Natural killer cell (primary cell): ENCODE data around the gene SLC9A7. TPM values are rescaled to one million over a fixed set of nuclear protein-coding genes. Genes with fewer than 3 reads are reported as not detected.
A peak's percentile ranks its signal among the peaks of the same experiment; 100 is the strongest.

Experiments
- ATAC-seq, 3 donors: fragments of 150-1000 bp in 2 of 3; fragments of 200-7000 bp in 1 of 3; cut with Tn5 transposase; 1 replicate in 1 of 3; 2 replicates in 2 of 3; pipeline ENCODE4 v1.10.0; 2021; ENCODE audit warnings: mild to moderate bottlenecking in 2 of 3, moderate library complexity in 2 of 3
- DNase-seq, 2 donors: peaks; one replicate each; pipeline versions ENCODE4 v3.0.0 to v3.0.0-alpha.2; 2013 to 2021; ENCODE audit warnings: mixed read lengths in 1 of 2
- H3K27ac ChIP-seq: one replicate; pipeline ENCODE4 v1.5.1; 2013; ENCODE audit warnings: mild to moderate bottlenecking, low read length
- H3K27me3 ChIP-seq: one replicate; pipeline ENCODE4 v1.6.1; 2013; ENCODE audit warnings: low read length; ENCODE audit not compliant: control insufficient read depth, insufficient read depth
- H3K36me3 ChIP-seq: one replicate; pipeline ENCODE4 v1.6.1; 2013; ENCODE audit warnings: low read length; ENCODE audit not compliant: control insufficient read depth, insufficient read depth
- H3K4me1 ChIP-seq: one replicate; pipeline ENCODE4 v1.6.1; 2013; ENCODE audit warnings: low read length; ENCODE audit not compliant: control insufficient read depth, insufficient read depth
- H3K4me3 ChIP-seq: one replicate; pipeline ENCODE4 v1.5.1; 2013; ENCODE audit warnings: low read length
- H3K9me3 ChIP-seq: one replicate; pipeline ENCODE4 v1.6.1; 2013; ENCODE audit warnings: low read length; ENCODE audit not compliant: control insufficient read depth, insufficient read depth
- H3K27ac Mint-ChIP-seq, 2 donors: one replicate each; pipeline ENCODE4 v1.8.0; 2022; ENCODE audit warnings: mild to moderate bottlenecking in 2 of 2, mixed read lengths in 2 of 2, moderate library complexity in 1 of 2
- H3K27me3 Mint-ChIP-seq, 2 donors: one replicate each; pipeline ENCODE4 v1.8.0; 2022; ENCODE audit warnings: low read depth in 2 of 2, mixed read lengths in 2 of 2
- H3K36me3 Mint-ChIP-seq: one replicate; pipeline ENCODE4 v1.8.0; 2022; ENCODE audit warnings: mixed read lengths
- H3K4me1 Mint-ChIP-seq, 2 donors: one replicate each; pipeline ENCODE4 v1.8.0; 2022; ENCODE audit warnings: mixed read lengths in 2 of 2
- H3K4me3 Mint-ChIP-seq: one replicate; pipeline ENCODE4 v1.8.0; 2022; ENCODE audit warnings: mild to moderate bottlenecking, moderate library complexity, mixed read lengths
- H3K9me3 Mint-ChIP-seq, 2 donors: one replicate each; pipeline ENCODE4 v1.8.0; 2022; ENCODE audit warnings: mixed read lengths in 2 of 2
- CTCF ChIP-seq: fragments of 200-600 bp; IDR thresholded peaks from one replicate; pipeline ENCODE4 v1.8.0; 2022; ENCODE audit warnings: antibody characterized with exemption
- WGBS: methylation state at CpG from one replicate; pipeline ENCODE4 v1.1.7; 2013; ENCODE audit warnings: missing lambda C conversion rate; ENCODE audit not compliant: insufficient coverage; 5-methylcytosine and 5-hydroxymethylcytosine counted together
- intact Hi-C: fragments of 100-400 bp; cut with micrococcal nuclease; formaldehyde crosslinking; loops from one replicate; pipeline ENCODE4 v1.14.2; 2022
- total RNA-seq, 4 donors: library from RNA; stranded (reverse); fragments of 120-200 nt in 1 of 4; gene quantifications; one replicate each; pipeline versions ENCODE4 v1.2.3 to v1.2.4, GENCODE V29; 2013 to 2022

SLC9A7 gene
- total RNA-seq, 3 donors from 2014 or later (not counting 1 experiment from before 2014, with no cell fraction given) = 0.39 to 1.1 (median 0.75) TPM

- H3K4me1 ChIP-seq = no peaks in the 10 kb centered on the region
- intact Hi-C loops = no loop called here
- WGBS = 100% methylated on average over 4 of the region's 4 CpGs
- ATAC-seq (no peak), DNase-seq (no peak)
- no peaks in the 10 kb centered on the region for H3K27me3 ChIP-seq
- Mint-ChIP-seq H3K4me3 (no peak overlapping the region), H3K36me3 (no peaks in the 10 kb centered on the region), H3K4me1 (peaks cover 5 to 14% of the 10 kb centered on the region in 2 donors), H3K9me3 (no peaks in the 10 kb centered on the region), H3K27me3 (peaks cover 0 to 39% of the 10 kb centered on the region in 2 donors), H3K27ac (no peak overlapping the region)
- H3K27ac ChIP-seq = no peak overlapping the region
- TF ChIP-seq CTCF = no peak
- no peaks in the 10 kb centered on the region for H3K9me3 ChIP-seq
- H3K36me3 ChIP-seq = no peaks in the 10 kb centered on the region
- H3K4me3 ChIP-seq = no peak overlapping the region
Measured at GRCh38 chrX:46620505-46620904, 138.4 kb downstream of the SLC9A7 start.

GRCh38 chrX:46618947-46619346 lies 140.0 kb downstream of the SLC9A7 start:
- H3K4me3 Mint-ChIP-seq = no peak overlapping the region
- no peak overlapping the region for H3K27ac Mint-ChIP-seq
- no peak overlapping the region for H3K27ac ChIP-seq
- H3K27me3 ChIP-seq = no peaks in the 10 kb centered on the region
- peaks cover 0 to 39% of the 10 kb centered on the region in 2 donors for H3K27me3 Mint-ChIP-seq
- H3K4me1 ChIP-seq = no peaks in the 10 kb centered on the region
- no peaks in the 10 kb centered on the region for H3K36me3 ChIP-seq
- no peak overlapping the region for H3K4me3 ChIP-seq
- H3K36me3 Mint-ChIP-seq = no peaks in the 10 kb centered on the region
- H3K9me3 Mint-ChIP-seq = no peaks in the 10 kb centered on the region
- intact Hi-C loops = no loop called here
- no peaks in the 10 kb centered on the region for H3K9me3 ChIP-seq
- DNase-seq (no peak), ATAC-seq (no peak)
- peaks cover 5 to 14% of the 10 kb centered on the region in 2 donors for H3K4me1 Mint-ChIP-seq
- no peak for TF ChIP-seq CTCF

DNA sequence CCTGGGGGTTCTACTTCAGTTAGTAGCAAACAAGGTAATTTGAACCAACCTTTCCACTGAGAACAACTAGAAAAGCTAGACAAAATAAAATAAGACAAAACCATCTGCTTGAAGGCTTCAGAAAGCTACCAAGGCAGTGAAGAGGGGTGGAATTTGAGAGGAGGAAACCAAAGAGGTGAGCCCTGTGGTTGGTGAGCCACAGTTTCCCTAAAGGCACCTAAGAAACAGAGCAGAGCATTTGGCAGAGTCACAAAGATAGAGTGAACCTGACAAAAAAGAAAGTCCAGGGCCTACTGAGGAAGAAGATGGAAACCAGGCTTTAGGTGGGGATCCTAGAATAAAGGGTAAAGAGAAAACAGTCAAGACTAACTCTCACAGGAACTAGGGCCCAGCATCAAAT lies 141.0 kb downstream of the SLC9A7 start:
- H3K27me3 Mint-ChIP-seq = peaks cover 0 to 32% of the 10 kb centered on the region in 2 donors
- H3K4me1 ChIP-seq = no peaks in the 10 kb centered on the region
- TF ChIP-seq CTCF = no peak
- intact Hi-C loops = no loop called here
- no peaks in the 10 kb centered on the region for H3K9me3 ChIP-seq
- H3K4me3 Mint-ChIP-seq = no peak overlapping the region
- H3K27ac ChIP-seq = no peak overlapping the region
- ATAC-seq = no peak
- no peaks in the 10 kb centered on the region for H3K36me3 ChIP-seq
- no peak for DNase-seq
- H3K27me3 ChIP-seq = no peaks in the 10 kb centered on the region
- H3K9me3 Mint-ChIP-seq = no peaks in the 10 kb centered on the region
- H3K4me1 Mint-ChIP-seq = peaks cover 5 to 14% of the 10 kb centered on the region in 2 donors
- no peak overlapping the region for H3K4me3 ChIP-seq
- no peak overlapping the region for H3K27ac Mint-ChIP-seq
- H3K36me3 Mint-ChIP-seq = no peaks in the 10 kb centered on the region

- peaks cover 0 to 7% of the 10 kb centered on the region in 2 donors for H3K27me3 Mint-ChIP-seq
- TF ChIP-seq CTCF = no peak
- no peaks in the 10 kb centered on the region for H3K36me3 ChIP-seq
- no peak overlapping the region for H3K27ac Mint-ChIP-seq
- H3K27ac ChIP-seq = no peak overlapping the region
- intact Hi-C loops = no loop called here
- no peak overlapping the region for H3K4me3 ChIP-seq
- no peaks in the 10 kb centered on the region for H3K9me3 ChIP-seq
- no peaks in the 10 kb centered on the region for H3K9me3 Mint-ChIP-seq
- peaks cover 0 to 4% of the 10 kb centered on the region in 2 donors for H3K4me1 Mint-ChIP-seq
- no peaks in the 10 kb centered on the region for H3K36me3 Mint-ChIP-seq
- WGBS = 61% methylated on average over 10 of the region's 13 CpGs
- peaks cover 10% of the 10 kb centered on the region for H3K4me1 ChIP-seq
- H3K27me3 ChIP-seq = no peaks in the 10 kb centered on the region
- DNase-seq (peak in 1 of 2 donors; percentile 55), ATAC-seq (peak in 1 of 3 donors; percentile 33)
- no peak overlapping the region for H3K4me3 Mint-ChIP-seq
Measured at GRCh38 chrX:46611658-46612362, 147.1 kb downstream of the SLC9A7 start.
